ENCODE measurements around the gene VAC14.

VAC14 gene

GRCh38 chr16:70740914-70741782 lies 59.8 kb downstream of the VAC14 start:
- peak; percentile 43 for DNase-seq

DNA sequence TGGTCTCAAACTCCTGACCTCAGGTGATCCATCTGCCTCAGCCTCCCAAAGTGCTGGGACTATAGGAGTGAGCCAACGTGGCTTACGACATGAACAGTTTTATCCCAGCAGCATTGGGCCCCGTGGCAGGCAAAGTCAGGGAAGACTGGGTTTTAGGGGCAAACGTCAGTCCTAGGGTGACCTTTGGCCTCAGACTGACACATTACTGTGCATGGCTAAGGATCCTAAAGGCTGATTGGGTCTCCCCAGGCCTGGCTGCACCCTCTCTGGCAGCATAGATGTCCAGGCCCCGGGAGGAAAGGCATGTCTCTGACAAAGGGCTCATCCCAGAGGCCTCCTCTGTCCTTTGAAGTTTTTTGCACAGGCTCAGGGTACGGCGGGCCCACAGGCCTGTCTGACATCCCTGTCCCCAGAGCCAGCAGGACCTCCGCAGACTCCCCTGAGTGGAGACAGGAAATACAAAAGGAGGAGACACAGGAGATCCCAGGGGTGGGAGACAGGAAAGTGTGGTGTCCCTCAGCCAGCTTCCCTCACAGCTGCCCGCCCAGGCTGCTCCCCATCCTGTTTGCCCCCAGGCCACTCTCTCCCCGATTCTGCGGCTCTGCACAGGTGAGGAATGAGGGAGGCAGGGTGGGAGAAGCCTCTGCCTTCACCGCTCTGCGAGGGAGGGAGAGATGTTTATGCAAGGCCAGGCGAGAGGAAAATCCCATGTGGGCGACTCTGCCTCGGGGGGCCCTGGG lies 60.6 kb downstream of the VAC14 start:
- DNase-seq = peak; percentile 17

GRCh38 chr16:70739389-70739788 lies 61.6 kb downstream of the VAC14 start:
- DNase-seq = no peak

DNA sequence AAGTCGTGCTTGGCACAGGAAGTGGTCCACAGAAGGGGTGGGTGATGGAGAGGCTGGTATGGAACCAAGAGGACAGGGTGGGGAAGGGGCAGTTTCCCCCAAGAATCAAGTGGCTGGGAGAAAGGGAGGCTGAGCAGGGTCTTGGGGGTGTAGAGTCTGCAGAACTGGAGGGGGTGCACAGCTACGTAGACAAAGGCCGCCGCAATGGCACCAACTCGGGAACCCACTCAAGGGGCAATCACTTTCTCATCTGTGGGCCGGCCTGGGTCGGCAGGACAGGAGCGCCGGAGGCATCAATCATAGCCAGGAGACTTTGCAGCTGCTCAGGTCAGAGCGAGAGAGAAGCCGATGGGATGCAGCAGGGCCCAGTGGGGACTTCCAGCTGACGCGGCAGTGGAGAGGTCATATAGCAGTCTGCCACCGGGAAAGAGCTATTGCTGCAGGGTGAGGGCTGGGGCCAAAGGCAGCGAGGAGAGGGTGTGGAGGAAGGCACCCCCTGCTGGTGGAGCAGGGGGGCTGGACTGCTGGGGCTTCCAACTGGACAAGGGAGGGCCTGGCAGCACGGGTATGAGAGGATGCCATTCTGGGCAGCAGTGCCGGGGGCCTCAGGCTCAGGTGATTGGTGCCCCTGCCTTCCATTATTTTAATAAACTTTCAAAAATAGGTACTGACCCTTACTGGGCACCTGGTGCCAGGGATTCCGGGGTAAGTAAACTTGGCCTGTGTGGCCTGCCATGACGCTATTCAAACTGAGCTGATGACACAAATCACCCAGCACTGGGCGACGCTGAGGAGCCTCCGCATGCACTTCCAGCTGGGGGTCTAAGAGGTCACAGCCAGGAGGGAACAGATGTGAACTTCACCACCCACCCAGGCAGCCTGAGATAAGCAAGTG lies 62.6 kb downstream of the VAC14 start:
- DNase-seq = peak; percentile 86

- peak; percentile 90 for DNase-seq
These were observed 63.4 kb downstream of the VAC14 start for GRCh38 chr16:70737377-70738082.

- no peak for DNase-seq
These were observed 64.2 kb downstream of the VAC14 start for GRCh38 chr16:70736465-70737376.

DNA sequence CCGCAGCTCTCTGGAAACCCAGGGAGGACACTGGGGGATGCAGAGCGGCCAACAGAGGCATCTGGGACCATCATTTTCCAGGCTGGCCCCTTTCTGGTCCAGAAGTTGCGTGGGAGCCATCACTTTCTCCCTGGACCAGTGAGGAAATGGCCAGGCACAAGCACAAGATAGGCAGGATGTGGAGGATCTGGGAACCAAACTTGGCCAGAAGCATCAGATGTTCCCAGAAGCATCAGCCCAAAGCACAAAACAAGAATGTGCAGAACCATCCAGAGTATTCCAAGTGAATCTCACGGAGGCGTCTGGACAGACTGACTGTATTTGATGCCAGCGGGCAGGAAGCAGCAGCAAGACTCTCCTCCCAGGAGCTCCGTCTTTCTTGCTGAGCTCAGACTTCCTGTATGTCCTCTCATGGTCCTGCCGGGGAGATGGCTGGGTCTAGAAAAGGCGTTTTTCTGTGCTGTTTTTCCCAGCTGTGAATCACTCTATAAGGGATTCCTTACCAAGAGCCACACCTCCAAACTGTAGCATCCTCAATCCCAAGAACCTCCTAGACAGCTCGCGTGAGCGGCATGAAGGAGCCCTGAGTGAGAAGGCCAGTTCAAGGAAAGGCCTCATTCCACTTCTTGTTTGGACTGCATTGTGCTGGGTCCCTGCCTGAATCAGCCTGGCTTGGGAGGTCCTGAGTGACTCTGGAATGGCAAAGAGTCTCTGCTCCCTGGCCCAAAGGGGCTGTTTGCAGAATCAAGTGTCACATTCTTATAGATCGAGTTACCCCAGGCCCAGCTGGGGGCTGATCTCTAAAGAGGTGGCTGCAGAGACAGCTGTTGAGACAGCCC lies 65.6 kb downstream of the VAC14 start:
- DNase-seq = peak; percentile 88

GRCh38 chr16:70734522-70735095 lies 66.3 kb downstream of the VAC14 start:
- DNase-seq = no peak

GRCh38 chr16:70730944-70731343 lies 70.0 kb downstream of the VAC14 start:
- no peak for DNase-seq

GRCh38 chr16:70730031-70730430 lies 70.9 kb downstream of the VAC14 start:
- DNase-seq = peak; percentile 62

- no peak for DNase-seq
These were observed 71.7 kb downstream of the VAC14 start for GRCh38 chr16:70729292-70729691.

DNA sequence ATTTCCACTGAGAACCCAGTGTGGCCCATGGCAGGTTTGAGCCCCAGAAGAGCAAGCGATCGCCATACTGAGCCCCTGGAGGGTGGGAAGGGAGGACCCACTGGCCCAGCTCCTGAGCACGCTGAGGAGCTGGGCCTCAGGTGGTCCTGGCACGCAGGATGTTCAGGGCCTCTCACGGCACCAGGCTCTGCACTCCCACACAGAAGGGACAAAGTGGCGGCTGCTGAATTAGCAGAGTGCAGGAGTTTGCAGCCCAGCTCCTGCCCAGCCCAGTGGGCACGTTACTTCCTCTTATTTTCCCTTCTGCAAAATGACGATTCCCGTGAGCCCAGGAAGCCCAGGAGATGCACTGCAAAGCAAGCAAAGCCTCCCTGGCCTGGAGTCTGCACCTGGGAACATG lies 72.8 kb downstream of the VAC14 start:
- no peak for DNase-seq

DNA sequence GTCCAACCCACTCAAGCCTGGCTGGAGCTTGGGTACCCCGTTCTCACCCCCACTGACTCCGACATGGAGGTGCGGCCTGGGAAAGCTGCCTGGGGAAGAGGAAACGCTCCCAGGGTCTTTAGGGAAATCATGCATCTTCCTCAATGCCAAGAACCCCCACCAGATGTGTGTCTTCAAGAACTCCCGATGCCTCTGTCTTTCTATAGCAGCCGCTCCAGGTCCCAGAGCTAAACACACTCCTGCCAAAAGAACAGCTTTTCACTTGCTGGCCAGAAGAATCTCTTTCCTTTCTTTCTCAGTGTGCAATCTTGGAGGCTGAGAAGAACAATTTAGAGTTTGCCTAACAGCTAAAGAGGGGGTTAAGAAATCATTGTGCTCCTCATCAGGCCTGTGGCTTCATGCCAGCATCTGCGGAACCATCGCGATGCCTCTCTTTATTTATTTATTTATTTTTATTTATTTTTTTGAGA lies 74.0 kb downstream of the VAC14 start:
- DNase-seq = peak; percentile 86

GRCh38 chr16:70725912-70726828 lies 74.8 kb downstream of the VAC14 start:
- peak; percentile 88 for DNase-seq

GRCh38 chr16:70725024-70725911 lies 75.7 kb downstream of the VAC14 start:
- DNase-seq = peak; percentile 67

DNA sequence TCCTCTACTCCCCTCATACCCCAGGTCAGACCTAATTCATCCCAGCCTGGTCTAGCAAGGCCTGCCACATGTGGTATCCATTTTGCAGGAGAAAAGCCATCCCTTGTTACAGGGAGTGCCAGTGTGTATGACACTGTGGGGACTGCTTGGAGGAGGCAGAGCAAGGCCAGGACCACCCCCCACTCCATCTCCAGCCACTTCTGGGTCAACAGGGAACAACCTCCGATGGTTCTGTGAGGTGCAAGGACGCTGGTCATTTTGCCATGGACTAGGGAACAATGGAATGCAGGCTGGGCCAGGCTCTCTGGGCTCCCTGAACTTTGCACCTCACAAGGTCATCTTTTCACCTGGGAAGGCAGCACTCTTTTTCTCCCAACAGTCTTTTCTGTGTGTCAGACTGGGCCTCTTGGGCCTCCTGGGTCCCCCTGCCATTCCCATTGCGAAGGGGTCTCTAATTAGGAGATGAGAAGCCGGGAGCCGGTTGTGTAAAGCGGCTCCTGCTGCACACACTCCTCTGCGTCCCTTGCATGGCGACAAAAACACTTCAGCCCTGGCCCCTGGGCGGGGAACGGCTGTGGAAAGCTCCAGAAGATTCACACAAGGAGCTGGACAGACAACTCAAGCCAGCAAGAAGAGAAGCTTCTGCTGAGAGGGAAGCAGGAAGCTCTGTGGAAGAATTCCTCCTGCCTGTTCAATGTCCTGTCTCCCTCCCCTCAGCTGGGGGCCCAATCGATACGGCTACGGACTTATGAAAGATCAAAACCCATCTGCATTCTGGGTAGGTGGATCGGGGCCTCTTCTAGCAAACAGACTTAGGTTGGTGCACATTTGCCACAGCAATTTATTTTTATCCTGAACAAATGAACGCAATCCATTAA lies 76.6 kb downstream of the VAC14 start:
- no peak for DNase-seq

DNA sequence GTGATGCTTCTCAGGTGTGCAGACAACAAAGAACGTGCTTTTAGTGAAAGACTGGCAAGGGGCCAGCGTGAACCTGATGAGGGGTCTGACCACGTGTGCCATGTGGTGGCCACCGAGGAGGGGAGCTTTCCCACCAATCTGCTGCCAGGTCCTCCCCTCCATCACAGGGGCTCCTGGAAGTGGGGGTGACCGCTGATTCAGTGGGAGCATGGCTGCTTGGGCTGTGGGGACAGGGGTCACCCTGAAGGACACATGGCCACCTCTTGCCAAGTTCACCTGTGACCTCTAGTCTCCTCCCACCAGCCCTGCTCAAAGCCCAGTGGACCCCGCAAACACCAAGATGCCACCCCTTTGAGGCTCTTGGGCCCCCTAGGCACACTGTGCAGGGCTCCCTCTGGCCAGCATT lies 77.2 kb downstream of the VAC14 start:
- no peak for DNase-seq
